Activated CD8-positive, alpha-beta memory T cell treated with anti-CD3 and anti-CD28 coated beads, Interleukin-2, amount 10 ng/mL, durations not matched to agents 7 days and 5 days (primary cell): ENCODE data around the gene SLC6A4. TPM values are rescaled to one million over a fixed set of nuclear protein-coding genes. Genes with fewer than 3 reads are reported as not detected.
"Not testable (repeated sequence)": the region's sequence is repeated elsewhere in the genome, so short reads cannot be mapped to it uniquely, and the experiment has no call there.

Experiments
- ATAC-seq: fragments of 150-1000 bp; cut with Tn5 transposase; one replicate; pipeline ENCODE4 v1.10.0; 2021; ENCODE audit warnings: moderate library complexity
- CTCF ChIA-PET: fragments of 350-600 bp; sonication (Branson Sonifier 250); formaldehyde crosslinking; loops from one replicate; lab custom pipeline; 2021; ENCODE audit warnings: antibody characterized with exemption; lab: Charles Lee
- DNase-seq: peaks from one replicate; pipeline ENCODE4 v3.0.0-alpha.2; 2020
- H3K27ac Mint-ChIP-seq: one replicate; pipeline ENCODE4 v1.8.0; 2021; ENCODE audit warnings: mild to moderate bottlenecking, mixed read lengths
- H3K27me3 Mint-ChIP-seq: one replicate; pipeline ENCODE4 v1.8.0; 2021; ENCODE audit warnings: mixed read lengths
- H3K36me3 Mint-ChIP-seq: one replicate; pipeline ENCODE4 v1.8.0; 2021; ENCODE audit warnings: mild to moderate bottlenecking, mixed read lengths
- H3K4me1 Mint-ChIP-seq: one replicate; pipeline ENCODE4 v1.8.0; 2021; ENCODE audit warnings: mixed read lengths
- H3K4me3 Mint-ChIP-seq: one replicate; pipeline ENCODE4 v1.8.0; 2021; ENCODE audit warnings: mild to moderate bottlenecking, moderate library complexity, mixed read lengths
- H3K9me3 Mint-ChIP-seq: one replicate; pipeline ENCODE4 v1.8.0; 2022; ENCODE audit warnings: low read depth, mixed read lengths
- total RNA-seq, 2 experiments: library from RNA; stranded (reverse); gene quantifications; one replicate each; pipeline ENCODE4 v1.2.3, GENCODE V29; 2021

Gene SLC6A4
- total RNA-seq, 2 experiments from 2014 or later, result 0.12 TPM; not detected in 1

GRCh38 chr17:30236766-30237165 is 1.3 kb upstream of the SLC6A4 start:
- peak; percentile 47 for ATAC-seq
- no peak overlapping the region for H3K27ac Mint-ChIP-seq
- peak overlapping the region; percentile 44 for H3K4me3 Mint-ChIP-seq
- H3K36me3 Mint-ChIP-seq, result peaks cover 1% of the 10 kb centered on the region
- no peak for DNase-seq
- H3K27me3 Mint-ChIP-seq, result peaks cover 65% of the 10 kb centered on the region
- peaks cover 27% of the 10 kb centered on the region for H3K4me1 Mint-ChIP-seq
- CTCF ChIA-PET, result interaction anchor here (0.8 to 4.1 kb wide), 7 partner anchors 12 to 145 kb away, joined by 3 to 21 read pairs (median 9); no protein-coding TSS in a partner anchor
- no peaks in the 10 kb centered on the region for H3K9me3 Mint-ChIP-seq

GRCh38 chr17:30236297-30236624 is 764 bp upstream of the SLC6A4 start:
- peaks cover 1% of the 10 kb centered on the region for H3K36me3 Mint-ChIP-seq
- CTCF ChIA-PET, result interaction anchor here (0.8 to 4.1 kb wide), 7 partner anchors 12 to 144 kb away, joined by 3 to 21 read pairs (median 9); no protein-coding TSS in a partner anchor
- no peak overlapping the region for H3K27ac Mint-ChIP-seq
- H3K9me3 Mint-ChIP-seq, result no peaks in the 10 kb centered on the region
- ATAC-seq (no peak), DNase-seq (no peak)
- peaks cover 27% of the 10 kb centered on the region for H3K4me1 Mint-ChIP-seq
- peaks cover 67% of the 10 kb centered on the region for H3K27me3 Mint-ChIP-seq
- H3K4me3 Mint-ChIP-seq, result peak overlapping the region; percentile 61

GRCh38 chr17:30234964-30235363 is 533 bp downstream of the SLC6A4 start:
- CTCF ChIA-PET, result interaction anchor here (1.2 to 4.1 kb wide), 6 partner anchors 65 to 143 kb away, joined by 3 to 21 read pairs (median 9); no protein-coding TSS in a partner anchor
- no peak for DNase-seq
- no peak for ATAC-seq
- Mint-ChIP-seq H3K27me3 (peaks cover 75% of the 10 kb centered on the region), H3K4me3 (peak overlapping the region; percentile 49), H3K9me3 (no peaks in the 10 kb centered on the region), H3K36me3 (peaks cover 1% of the 10 kb centered on the region), H3K27ac (no peak overlapping the region), H3K4me1 (peaks cover 29% of the 10 kb centered on the region)

- Mint-ChIP-seq H3K4me3 (no peak overlapping the region), H3K9me3 (no peaks in the 10 kb centered on the region)
- DNase-seq, result no peak
Observed at GRCh38 chr17:30234296-30234695, 1.2 kb downstream of the SLC6A4 start.

GRCh38 chr17:30232824-30233427 is 2.6 kb downstream of the SLC6A4 start:
- CTCF ChIA-PET, result interaction anchor here (3.0 kb wide), 1 partner anchor 128 kb away, joined by 8 read pairs; no protein-coding TSS in a partner anchor
- no peak overlapping the region for H3K27ac Mint-ChIP-seq
- no peak for ATAC-seq
- peaks cover 1% of the 10 kb centered on the region for H3K36me3 Mint-ChIP-seq
- H3K4me1 Mint-ChIP-seq, result peaks cover 18% of the 10 kb centered on the region
- H3K27me3 Mint-ChIP-seq, result peaks cover 73% of the 10 kb centered on the region
- DNase-seq, result no peak
- no peak overlapping the region for H3K4me3 Mint-ChIP-seq
- H3K9me3 Mint-ChIP-seq, result no peaks in the 10 kb centered on the region

More at GRCh38 chr17:30234296-30234695, 1.2 kb downstream of the SLC6A4 start:
- peaks cover 77% of the 10 kb centered on the region for H3K27me3 Mint-ChIP-seq
- peaks cover 1% of the 10 kb centered on the region for H3K36me3 Mint-ChIP-seq
- no peak overlapping the region for H3K27ac Mint-ChIP-seq
- CTCF ChIA-PET, result interaction anchor here (1.2 to 4.1 kb wide), 5 partner anchors 64 to 142 kb away, joined by 3 to 21 read pairs (median 9); no protein-coding TSS in a partner anchor
- peaks cover 29% of the 10 kb centered on the region for H3K4me1 Mint-ChIP-seq
- no peak for ATAC-seq

GRCh38 chr17:30232015-30232823 is 3.3 kb downstream of the SLC6A4 start:
- ATAC-seq (no peak), DNase-seq (no peak)
- Mint-ChIP-seq H3K4me1 (peaks cover 13% of the 10 kb centered on the region), H3K4me3 (no peak overlapping the region), H3K36me3 (peaks cover 1% of the 10 kb centered on the region), H3K27ac (no peak overlapping the region), H3K27me3 (peaks cover 67% of the 10 kb centered on the region), H3K9me3 (no peaks in the 10 kb centered on the region)
- CTCF ChIA-PET, result interaction anchor here (0.8 to 3.0 kb wide), 2 partner anchors 60 to 128 kb away, joined by 4 to 8 read pairs; no protein-coding TSS in a partner anchor

- Mint-ChIP-seq H3K27me3 (peaks cover 62% of the 10 kb centered on the region), H3K4me1 (peaks cover 7% of the 10 kb centered on the region), H3K36me3 (no peaks in the 10 kb centered on the region), H3K27ac (no peak overlapping the region), H3K9me3 (no peaks in the 10 kb centered on the region), H3K4me3 (no peak overlapping the region)
- no peak for ATAC-seq
- DNase-seq, result no peak
- CTCF ChIA-PET, result no interaction called here
Observed at GRCh38 chr17:30230596-30231125, 4.8 kb downstream of the SLC6A4 start.

- peaks cover 60% of the 10 kb centered on the region for H3K27me3 Mint-ChIP-seq
- H3K36me3 Mint-ChIP-seq, CTCF ChIA-PET, H3K4me1 Mint-ChIP-seq, ATAC-seq, DNase-seq, H3K9me3 Mint-ChIP-seq, H3K4me3 Mint-ChIP-seq, H3K27ac Mint-ChIP-seq: not testable (repeated sequence)
Observed at GRCh38 chr17:30230009-30230408, 5.5 kb downstream of the SLC6A4 start.

- no peak overlapping the region for H3K4me3 Mint-ChIP-seq
- no peak for ATAC-seq
- H3K27me3 Mint-ChIP-seq, result peaks cover 50% of the 10 kb centered on the region
- no peak overlapping the region for H3K27ac Mint-ChIP-seq
- no peaks in the 10 kb centered on the region for H3K9me3 Mint-ChIP-seq
- peaks cover 2% of the 10 kb centered on the region for H3K4me1 Mint-ChIP-seq
- CTCF ChIA-PET, result no interaction called here
- H3K36me3 Mint-ChIP-seq, result no peaks in the 10 kb centered on the region
- no peak for DNase-seq
Observed at GRCh38 chr17:30229012-30229411, 6.5 kb downstream of the SLC6A4 start.

- Mint-ChIP-seq H3K27ac (no peak overlapping the region), H3K4me1 (peaks cover 2% of the 10 kb centered on the region), H3K4me3 (no peak overlapping the region), H3K9me3 (no peaks in the 10 kb centered on the region), H3K27me3 (peaks cover 40% of the 10 kb centered on the region), H3K36me3 (no peaks in the 10 kb centered on the region)
- DNase-seq (no peak), ATAC-seq (no peak)
- CTCF ChIA-PET, result no interaction called here
Observed at GRCh38 chr17:30228011-30228410, 7.5 kb downstream of the SLC6A4 start.

- DNase-seq, result no peak
- Mint-ChIP-seq H3K27me3 (peaks cover 29% of the 10 kb centered on the region), H3K9me3 (no peaks in the 10 kb centered on the region), H3K27ac (no peak overlapping the region), H3K36me3 (no peaks in the 10 kb centered on the region), H3K4me1 (peaks cover 2% of the 10 kb centered on the region), H3K4me3 (no peak overlapping the region)
- CTCF ChIA-PET, result no interaction called here
- no peak for ATAC-seq
Observed at GRCh38 chr17:30226878-30227277, 8.6 kb downstream of the SLC6A4 start.

- Mint-ChIP-seq H3K36me3 (no peaks in the 10 kb centered on the region), H3K27me3 (peaks cover 26% of the 10 kb centered on the region), H3K27ac (no peak overlapping the region), H3K4me3 (no peak overlapping the region), H3K4me1 (peaks cover 2% of the 10 kb centered on the region), H3K9me3 (no peaks in the 10 kb centered on the region)
- ATAC-seq (no peak), DNase-seq (no peak)
- CTCF ChIA-PET, result no interaction called here
Observed at GRCh38 chr17:30225919-30226553, 9.5 kb downstream of the SLC6A4 start.

GRCh38 chr17:30225112-30225511 is 10.4 kb downstream of the SLC6A4 start:
- CTCF ChIA-PET, result no interaction called here
- DNase-seq (no peak), ATAC-seq (no peak)
- no peak overlapping the region for H3K4me3 Mint-ChIP-seq
- H3K27ac Mint-ChIP-seq, result no peak overlapping the region
- H3K27me3 Mint-ChIP-seq, result peaks cover 16% of the 10 kb centered on the region
- no peaks in the 10 kb centered on the region for H3K36me3 Mint-ChIP-seq
- no peaks in the 10 kb centered on the region for H3K9me3 Mint-ChIP-seq
- peaks cover 1% of the 10 kb centered on the region for H3K4me1 Mint-ChIP-seq
